Measurements from ENCODE around the gene NOCT. TPM values are rescaled to one million over a fixed set of nuclear protein-coding genes. Genes with fewer than 3 reads are reported as not detected.

The NOCT gene, protein sequence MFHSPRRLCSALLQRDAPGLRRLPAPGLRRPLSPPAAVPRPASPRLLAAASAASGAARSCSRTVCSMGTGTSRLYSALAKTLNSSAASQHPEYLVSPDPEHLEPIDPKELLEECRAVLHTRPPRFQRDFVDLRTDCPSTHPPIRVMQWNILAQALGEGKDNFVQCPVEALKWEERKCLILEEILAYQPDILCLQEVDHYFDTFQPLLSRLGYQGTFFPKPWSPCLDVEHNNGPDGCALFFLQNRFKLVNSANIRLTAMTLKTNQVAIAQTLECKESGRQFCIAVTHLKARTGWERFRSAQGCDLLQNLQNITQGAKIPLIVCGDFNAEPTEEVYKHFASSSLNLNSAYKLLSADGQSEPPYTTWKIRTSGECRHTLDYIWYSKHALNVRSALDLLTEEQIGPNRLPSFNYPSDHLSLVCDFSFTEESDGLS
- 1 to 10 TPM; 1.8 to 5.4 (median 2.5) TPM for total RNA-seq
- 10 to 100 TPM in 1 of 3 donors, 1 to 10 TPM in 2; 2.4 to 10.9 (median 5.3) TPM for polyA plus RNA-seq

- Histone ChIP-seq H3K4me1 (peaks cover 0 to 29% (median 12%) of the 10 kb centered on the region in 4 donors), H3K9me3 (no peaks in the 10 kb centered on the region), H3K27ac (peak within 1 kb of the TSS; percentile 79 to 93 (median 82)), H3K4me3 (peak within 1 kb of the TSS; percentile 58 to 82 (median 68)), H3K36me3 (no peaks in the 10 kb centered on the region), H3K27me3 (no peaks in the 10 kb centered on the region)
- intact Hi-C loops (cut with DNase I), result no loop called here
- no peak for TF ChIP-seq EP300 (IDR thresholded peaks at IDR 0.05)
- peak; percentile 82 to 99 (median 88) for TF ChIP-seq POLR2AphosphoS5 (IDR thresholded peaks at IDR 0.05)
- TF ChIP-seq, protein P1, sequence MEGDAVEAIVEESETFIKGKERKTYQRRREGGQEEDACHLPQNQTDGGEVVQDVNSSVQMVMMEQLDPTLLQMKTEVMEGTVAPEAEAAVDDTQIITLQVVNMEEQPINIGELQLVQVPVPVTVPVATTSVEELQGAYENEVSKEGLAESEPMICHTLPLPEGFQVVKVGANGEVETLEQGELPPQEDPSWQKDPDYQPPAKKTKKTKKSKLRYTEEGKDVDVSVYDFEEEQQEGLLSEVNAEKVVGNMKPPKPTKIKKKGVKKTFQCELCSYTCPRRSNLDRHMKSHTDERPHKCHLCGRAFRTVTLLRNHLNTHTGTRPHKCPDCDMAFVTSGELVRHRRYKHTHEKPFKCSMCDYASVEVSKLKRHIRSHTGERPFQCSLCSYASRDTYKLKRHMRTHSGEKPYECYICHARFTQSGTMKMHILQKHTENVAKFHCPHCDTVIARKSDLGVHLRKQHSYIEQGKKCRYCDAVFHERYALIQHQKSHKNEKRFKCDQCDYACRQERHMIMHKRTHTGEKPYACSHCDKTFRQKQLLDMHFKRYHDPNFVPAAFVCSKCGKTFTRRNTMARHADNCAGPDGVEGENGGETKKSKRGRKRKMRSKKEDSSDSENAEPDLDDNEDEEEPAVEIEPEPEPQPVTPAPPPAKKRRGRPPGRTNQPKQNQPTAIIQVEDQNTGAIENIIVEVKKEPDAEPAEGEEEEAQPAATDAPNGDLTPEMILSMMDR (IDR thresholded peaks at IDR 0.05), result peak in 2 of 4 experiments; percentile 11 to 43
- peak; percentile 58 to 67 for TF ChIP-seq POLR2A (IDR thresholded peaks at IDR 0.05)
- 0% methylated on average over 62 of the region's 62 CpGs for WGBS, 2 donors
- peak; percentile 91 for DNase-seq
Measured at GRCh38 chr4:139015269-139015947, at the start of gene NOCT. Gene NOCT, plus strand, starts transcription at chr4:139015781. Its CDS starts 201 bp downstream, at chr4:139015982.

- Histone ChIP-seq H3K27ac (no peak overlapping the region), H3K27me3 (no peaks in the 10 kb centered on the region), H3K36me3 (no peaks in the 10 kb centered on the region), H3K4me3 (no peak overlapping the region), H3K9me3 (no peaks in the 10 kb centered on the region), H3K4me1 (no peaks in the 10 kb centered on the region)
- TF ChIP-seq, protein P1 (IDR thresholded peaks at IDR 0.05), result no peak
- TF ChIP-seq POLR2AphosphoS5 (IDR thresholded peaks at IDR 0.05) (no peak), POLR2A (IDR thresholded peaks at IDR 0.05) (no peak)
- intact Hi-C loops (cut with DNase I), result no loop called here
- no peak for DNase-seq
- 45 to 66% methylated on average over 3 of the region's 3 CpGs for WGBS, 2 donors
Measured at GRCh38 chr4:138967313-138967712, 48.3 kb upstream of the NOCT start.

DNA sequence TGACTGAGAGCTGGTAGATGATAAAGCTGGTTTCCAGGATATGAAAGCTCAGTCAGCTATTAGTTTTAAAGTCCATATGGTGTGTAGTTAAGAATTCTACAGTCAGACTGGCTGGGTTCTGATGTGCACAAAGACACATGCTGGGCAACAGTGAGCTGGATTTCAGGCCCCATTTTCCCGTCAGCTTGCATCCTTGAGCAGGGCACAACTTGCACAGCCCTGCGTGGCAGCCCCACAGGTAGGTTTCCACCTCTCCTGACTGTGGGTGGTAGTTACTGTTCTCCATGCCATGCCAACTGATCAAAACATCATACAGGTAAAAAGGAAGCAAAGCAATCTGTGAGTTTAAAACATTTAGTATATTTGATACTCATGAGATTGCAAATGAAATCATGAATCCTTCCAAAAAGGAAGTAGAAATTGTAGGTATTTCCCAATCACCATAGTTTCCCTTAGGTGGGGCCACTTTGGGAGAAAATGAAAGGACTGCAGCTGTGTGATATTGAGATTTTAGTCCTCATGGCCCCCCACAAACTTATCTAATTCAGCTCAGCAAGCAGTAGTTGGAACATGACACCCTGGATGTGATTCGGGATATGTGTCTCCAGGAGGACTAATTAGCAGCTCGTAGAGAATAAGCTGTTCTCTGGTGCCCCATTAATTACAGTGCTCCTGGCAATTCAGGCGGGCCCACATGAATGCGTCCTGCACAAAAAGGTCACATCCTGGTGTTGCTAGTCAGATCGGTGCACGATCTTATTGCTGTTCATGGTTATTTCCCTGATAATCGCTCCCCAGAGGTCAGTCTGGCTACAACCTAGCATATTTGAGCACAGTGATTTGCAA, 42.4 kb upstream of the NOCT start:
- intact Hi-C loops (cut with DNase I), result no loop called here
- TF ChIP-seq EP300 (IDR thresholded peaks at IDR 0.05), result no peak
- TF ChIP-seq POLR2AphosphoS5 (IDR thresholded peaks at IDR 0.05), result no peak
- TF ChIP-seq POLR2A (IDR thresholded peaks at IDR 0.05), result no peak
- TF ChIP-seq, protein P1 (IDR thresholded peaks at IDR 0.05), result no peak
- 87 to 89% methylated on average over 9 of the region's 9 CpGs for WGBS, 2 donors
- Histone ChIP-seq H3K9me3 (no peaks in the 10 kb centered on the region), H3K4me3 (no peak overlapping the region), H3K4me1 (no peaks in the 10 kb centered on the region), H3K27ac (no peak overlapping the region), H3K27me3 (no peaks in the 10 kb centered on the region), H3K36me3 (no peaks in the 10 kb centered on the region)
- DNase-seq, result no peak

DNA sequence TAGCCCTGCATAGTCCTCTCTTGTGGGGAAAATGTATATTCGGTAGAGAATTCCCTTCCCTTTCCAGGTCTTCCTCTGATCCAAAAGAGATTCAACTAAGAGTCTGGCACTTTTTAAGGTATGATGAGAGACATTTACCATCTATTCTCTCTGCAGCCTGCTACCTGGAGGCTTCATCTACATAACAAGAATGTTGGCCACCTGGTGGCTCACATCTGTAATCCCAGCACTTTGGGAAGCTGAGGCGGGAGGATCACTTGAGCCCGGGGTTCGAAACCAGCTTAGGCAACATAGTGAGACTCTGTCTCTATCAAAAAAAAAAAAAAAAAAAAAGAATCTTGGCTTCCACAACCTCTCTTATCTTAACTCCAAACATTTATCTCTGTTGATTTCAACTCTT, 40.4 kb upstream of the NOCT start:
- Histone ChIP-seq H3K27ac (no peak overlapping the region), H3K9me3 (no peaks in the 10 kb centered on the region), H3K4me1 (no peaks in the 10 kb centered on the region), H3K4me3 (no peak overlapping the region), H3K27me3 (no peaks in the 10 kb centered on the region), H3K36me3 (no peaks in the 10 kb centered on the region)
- intact Hi-C loops (cut with DNase I), result no loop called here
- TF ChIP-seq, protein P1 (IDR thresholded peaks at IDR 0.05), result no peak
- no peak for TF ChIP-seq POLR2A (IDR thresholded peaks at IDR 0.05)
- no peak for DNase-seq
- WGBS, 2 donors, result 80 to 94% methylated on average over 4 of the region's 4 CpGs
